Stimulated activated CD4-positive, alpha-beta T cell treated with anti-CD3 and anti-CD28 coated beads, Interleukin-4, amount 100 ng/mL, for 48 hours (primary cell): ENCODE data around the gene NAT10.

Experiments
- DNase-seq, 2 donors: peaks; one replicate each; pipeline ENCODE4 v3.0.0-alpha.2; 2020; ENCODE audit warnings: low read depth in 2 of 2

NAT10 gene

GRCh38 chr11:34149274-34149673 is 43.8 kb downstream of the NAT10 start:
- no peak for DNase-seq

- DNase-seq, result no peak
These were observed 44.4 kb downstream of the NAT10 start for GRCh38 chr11:34149786-34150185.

GRCh38 chr11:34150494-34151151 is 45.2 kb downstream of the NAT10 start:
- no peak for DNase-seq

- no peak for DNase-seq
These were observed 45.7 kb downstream of the NAT10 start for GRCh38 chr11:34151166-34151565.

GRCh38 chr11:34151916-34152845 is 46.8 kb downstream of the NAT10 start:
- DNase-seq, result no peak

GRCh38 chr11:34154059-34154875 is 48.8 kb downstream of the NAT10 start:
- DNase-seq, result no peak

- no peak for DNase-seq
These were observed 49.8 kb downstream of the NAT10 start for GRCh38 chr11:34155057-34155756.

GRCh38 chr11:34155757-34156062 is 50.3 kb downstream of the NAT10 start:
- no peak for DNase-seq

- no peak for DNase-seq
These were observed 51.7 kb downstream of the NAT10 start for GRCh38 chr11:34157163-34157562.

GRCh38 chr11:34158661-34159060 is 53.2 kb downstream of the NAT10 start:
- DNase-seq, result no peak

- no peak for DNase-seq
These were observed 54.8 kb downstream of the NAT10 start for GRCh38 chr11:34160049-34160721.

- no peak for DNase-seq
These were observed 55.4 kb downstream of the NAT10 start for GRCh38 chr11:34160791-34161190.

- DNase-seq, result no peak
These were observed 55.9 kb downstream of the NAT10 start for GRCh38 chr11:34161361-34161760.

- peak; percentile 20 to 39 for DNase-seq
These were observed 56.5 kb downstream of the NAT10 start for GRCh38 chr11:34161812-34162492.

GRCh38 chr11:34162493-34162820 is 57.0 kb downstream of the NAT10 start:
- no peak for DNase-seq

- no peak for DNase-seq
These were observed 57.4 kb downstream of the NAT10 start for GRCh38 chr11:34162856-34163255.

- no peak for DNase-seq
These were observed 59.7 kb downstream of the NAT10 start for GRCh38 chr11:34165121-34165520.

GRCh38 chr11:34165786-34166555 is 60.5 kb downstream of the NAT10 start:
- DNase-seq, result no peak

- DNase-seq, result no peak
These were observed 61.6 kb downstream of the NAT10 start for GRCh38 chr11:34166806-34167740.
